GM21529 (cell line): Measurements from ENCODE around the gene C18orf32.
A peak's percentile ranks its signal among the peaks of the same experiment; 100 is the strongest.
"Not testable (repeated sequence)": the region's sequence is repeated elsewhere in the genome, so short reads cannot be mapped to it uniquely, and the experiment has no call there.

ENCODE experiments used
- ATAC-seq: cut with Tn5 transposase; IDR thresholded peaks from one replicate; pipeline ENCODE4 v1.9.1; 2021; ENCODE audit not compliant: unreplicated experiment

C18orf32 gene

GRCh38 chr18:49486953-49487710 is at the start of gene C18orf32:
Gene C18orf32, minus strand, starts transcription at chr18:49487234. Its CDS starts 3,486 bp downstream, at chr18:49483748.
- ATAC-seq: peak; percentile 93

DNA sequence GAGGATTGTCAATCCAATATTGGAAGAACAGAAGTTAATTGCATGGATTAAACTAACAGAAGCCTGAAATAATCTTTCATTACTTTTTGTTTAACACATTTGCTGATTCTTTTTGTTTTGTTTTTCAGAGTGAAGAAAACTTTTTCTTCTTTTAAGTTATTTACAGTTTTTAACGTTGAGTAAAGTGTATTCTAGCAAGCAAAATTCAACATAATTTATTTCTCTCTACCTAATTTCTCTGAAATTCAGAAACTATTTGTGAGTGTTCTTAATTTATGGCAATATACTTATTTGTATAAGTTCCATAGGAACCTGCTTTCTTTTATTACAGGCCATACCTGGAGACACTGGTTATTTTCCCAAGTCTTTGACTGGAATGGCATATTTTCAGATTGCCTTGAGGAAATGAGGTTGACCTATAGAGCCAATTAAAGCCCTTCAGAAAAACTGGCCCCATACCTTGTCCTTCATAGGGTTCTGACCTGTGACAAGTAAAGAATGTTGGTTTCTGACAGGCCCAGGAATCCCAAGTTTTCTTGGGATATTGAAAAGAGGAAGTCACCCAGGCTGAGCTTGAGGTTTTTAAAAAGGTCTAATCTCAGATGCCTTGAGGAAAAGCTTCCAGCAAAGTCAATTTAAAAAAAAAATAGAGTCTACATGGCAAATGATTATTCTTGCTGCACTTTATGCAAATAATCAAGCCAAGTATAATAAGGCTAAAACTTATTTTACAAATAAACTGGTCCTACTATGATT is 48.0 kb upstream of the C18orf32 start:
- ATAC-seq: no peak

DNA sequence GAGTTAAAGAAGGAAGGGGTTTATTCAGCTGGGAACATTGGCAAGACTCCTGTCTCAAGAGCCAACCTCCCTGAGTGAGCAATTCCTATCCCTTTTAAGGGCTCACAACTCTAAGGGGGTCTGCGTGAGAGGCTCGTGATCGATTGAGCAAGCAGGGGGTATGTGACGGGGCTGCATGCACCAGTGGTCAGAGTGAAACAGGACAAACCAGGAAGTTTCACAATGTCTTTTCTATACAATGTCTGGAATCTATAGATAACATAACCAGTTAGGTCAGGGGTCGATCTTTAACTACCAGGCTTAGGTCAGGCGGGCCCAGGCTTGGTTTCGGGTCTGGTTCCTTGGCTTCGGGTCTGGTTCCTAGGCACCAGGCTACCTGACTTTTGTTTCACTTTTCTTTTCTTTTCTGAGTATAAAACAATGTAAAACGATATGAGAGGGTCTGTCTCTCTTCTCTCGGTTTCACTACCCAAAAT is 44.7 kb upstream of the C18orf32 start:
- no peak for ATAC-seq

DNA sequence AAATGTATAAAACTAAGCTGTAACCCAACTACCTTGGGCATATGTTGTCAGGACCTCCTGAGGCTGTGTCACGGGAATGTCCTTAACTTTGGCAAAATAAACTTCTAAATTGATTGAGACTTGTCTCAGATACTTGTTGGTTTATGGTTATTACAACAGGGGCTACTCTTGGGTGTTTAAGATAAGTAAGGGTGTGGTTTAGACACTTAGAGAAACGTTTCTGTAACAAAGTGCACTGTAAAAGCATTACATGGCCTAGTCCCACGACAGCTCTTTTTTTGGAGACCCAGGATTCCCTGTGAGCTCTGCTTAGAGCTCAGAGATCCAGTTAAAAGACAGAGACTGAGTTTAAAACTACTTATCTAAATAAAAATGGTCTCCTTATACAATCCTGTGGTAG is 42.6 kb upstream of the C18orf32 start:
- ATAC-seq: no peak

DNA sequence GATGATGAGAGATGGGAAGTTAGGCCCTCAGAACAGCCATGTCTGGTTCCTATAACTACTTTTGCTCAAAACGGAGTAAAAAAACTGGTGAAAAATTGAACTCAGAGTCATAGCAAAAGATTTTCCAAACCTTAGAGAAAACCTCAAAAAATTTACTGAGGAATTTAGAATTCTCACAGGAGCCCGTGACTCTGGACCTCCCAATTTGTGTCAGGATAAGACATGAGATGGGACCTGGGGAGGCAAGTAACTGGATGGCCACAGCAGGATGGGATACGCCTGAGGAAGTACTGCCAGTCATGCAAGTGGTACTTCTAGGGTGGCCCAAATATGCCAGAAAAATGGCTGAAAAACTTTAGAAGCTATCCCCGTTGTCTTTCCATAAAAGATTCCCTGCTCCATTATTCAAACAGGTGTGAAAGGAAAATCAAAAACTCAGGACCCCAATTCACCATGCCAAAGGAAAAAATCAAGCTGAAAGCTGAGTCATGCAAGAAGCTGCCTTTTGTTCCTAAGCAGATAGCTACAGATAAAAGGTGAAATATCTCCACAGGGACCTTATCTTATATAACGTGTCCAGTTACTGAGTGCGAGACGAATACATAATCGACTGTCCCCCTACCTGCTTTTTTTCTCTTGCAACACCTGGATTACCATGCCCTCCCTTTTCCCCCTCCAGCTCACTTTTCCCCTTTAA is 40.7 kb upstream of the C18orf32 start:
- no peak for ATAC-seq

GRCh38 chr18:49525981-49526380 is 38.9 kb upstream of the C18orf32 start:
- no peak for ATAC-seq

DNA sequence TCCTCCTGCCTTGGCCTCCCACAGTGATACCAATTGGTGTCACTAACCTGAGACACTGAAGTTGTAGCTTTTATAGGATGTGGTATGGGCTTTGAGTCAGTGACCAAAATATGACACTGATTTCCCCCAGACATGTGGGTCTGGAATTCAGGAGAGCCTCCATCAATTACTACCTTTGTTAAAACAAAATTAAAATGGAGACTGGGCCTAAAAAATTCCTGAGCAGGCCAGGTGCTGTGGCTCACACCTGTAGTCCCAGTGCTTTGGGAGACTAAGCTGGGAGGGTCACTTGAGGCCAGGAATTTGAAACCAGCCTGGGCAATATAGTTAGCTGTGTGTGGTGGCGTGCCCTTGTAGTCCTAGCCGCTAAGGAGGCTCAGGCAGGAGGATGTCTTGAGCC is 37.9 kb upstream of the C18orf32 start:
- no peak for ATAC-seq

DNA sequence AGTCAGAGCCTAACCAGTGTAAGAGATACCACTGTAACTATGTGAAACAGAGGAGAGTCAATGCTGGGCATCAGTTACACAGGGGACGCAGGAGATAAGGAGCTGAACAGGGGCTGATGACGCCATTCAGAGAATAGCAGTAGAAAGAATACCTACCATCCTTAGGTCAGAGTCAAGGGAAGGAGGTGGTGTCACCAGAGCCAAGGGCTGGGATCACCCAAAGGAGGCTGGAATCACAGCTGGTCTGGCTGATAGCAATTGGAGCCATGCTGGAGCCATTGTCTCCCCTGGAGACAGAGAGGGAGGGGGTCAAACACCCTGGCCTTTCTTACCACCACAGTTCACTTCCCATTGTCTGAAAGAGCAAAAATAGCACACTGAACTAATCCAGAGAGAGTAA is 37.3 kb upstream of the C18orf32 start:
- no peak for ATAC-seq

- not testable (repeated sequence) for ATAC-seq
Measured at GRCh38 chr18:49523580-49524093, 36.6 kb upstream of the C18orf32 start.

- no peak for ATAC-seq
Measured at GRCh38 chr18:49521216-49521835, 34.3 kb upstream of the C18orf32 start.

- no peak for ATAC-seq
Measured at GRCh38 chr18:49520661-49521145, 33.7 kb upstream of the C18orf32 start.

DNA sequence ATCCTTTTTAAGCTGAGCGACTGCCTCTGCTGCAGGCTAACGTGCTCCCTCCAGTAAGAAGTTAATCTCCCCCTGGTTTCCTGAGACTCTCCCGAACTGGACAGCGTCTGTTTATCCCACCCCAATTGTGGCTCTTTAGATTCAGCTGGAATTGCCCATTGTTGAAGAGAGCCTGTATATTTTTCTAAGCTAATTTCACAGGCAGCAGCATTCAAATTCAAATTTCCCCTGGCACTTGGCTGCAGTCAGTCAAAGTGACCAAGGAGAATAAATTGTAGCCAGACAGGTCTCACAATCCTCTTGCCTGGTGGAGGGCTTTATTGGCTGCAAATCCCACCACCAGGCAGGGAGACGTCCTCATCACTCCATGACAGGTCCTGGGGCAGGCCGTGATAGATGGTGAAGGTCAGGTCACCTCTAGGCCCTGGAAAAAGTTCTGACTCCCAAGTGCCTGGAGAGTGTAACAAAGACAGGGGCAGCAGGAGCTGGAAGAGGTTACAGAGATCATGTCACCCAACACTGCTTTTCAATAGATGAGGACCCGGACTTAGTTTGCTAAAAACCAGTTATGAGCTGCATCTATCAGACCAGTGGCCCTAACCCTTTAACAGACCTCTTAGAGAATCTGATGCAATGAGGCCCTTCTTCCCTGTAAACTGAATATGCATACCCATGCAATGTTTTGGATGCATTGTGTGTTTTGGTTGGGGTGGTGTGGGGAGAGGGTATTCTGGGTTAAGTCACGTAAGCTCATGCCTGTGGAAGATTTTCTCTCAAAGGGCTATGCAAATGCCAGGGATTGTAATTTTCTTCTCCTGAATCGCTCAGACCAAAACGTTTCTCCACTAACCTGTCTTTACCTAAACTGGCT is 32.3 kb upstream of the C18orf32 start:
- no peak for ATAC-seq

DNA sequence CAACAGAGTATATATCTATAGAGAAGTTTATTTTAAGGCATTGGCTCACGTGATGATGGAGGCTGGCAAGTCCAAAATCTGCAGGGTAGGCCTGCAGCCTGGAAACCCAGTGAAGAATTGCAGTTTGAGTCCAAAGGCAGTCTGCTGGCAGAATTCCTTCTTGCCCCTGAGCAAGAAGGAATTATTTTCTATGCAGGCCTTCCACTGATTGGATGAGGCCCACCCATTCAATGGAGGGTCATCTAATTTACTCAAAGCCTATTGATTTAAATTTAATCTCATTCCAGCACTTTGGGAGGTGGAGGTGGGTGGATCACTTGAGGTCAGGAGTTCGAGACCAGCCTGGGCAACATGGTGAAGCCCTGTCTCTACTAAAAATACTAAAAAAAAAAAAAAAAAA is 30.4 kb upstream of the C18orf32 start:
- ATAC-seq: no peak

GRCh38 chr18:49515516-49515915 is 28.5 kb upstream of the C18orf32 start:
- ATAC-seq: no peak

DNA sequence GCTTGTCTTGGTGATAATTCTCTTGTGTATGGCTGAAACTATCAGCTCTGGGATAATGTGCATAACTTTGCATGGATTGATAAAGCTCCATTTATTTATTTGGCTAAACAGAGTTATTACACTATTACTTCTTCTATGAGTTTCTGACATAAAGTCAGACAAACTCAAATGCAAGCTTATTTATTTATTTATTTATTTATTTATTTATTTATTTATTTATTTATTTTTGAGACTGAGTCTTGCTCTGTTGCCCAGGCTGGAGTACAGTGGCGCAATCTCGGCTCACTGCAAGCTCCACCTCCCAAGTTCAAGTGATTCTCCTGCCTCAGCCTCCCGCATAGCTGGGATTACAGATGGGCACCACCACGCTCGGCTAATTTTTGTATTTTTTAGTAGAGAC is 28.0 kb upstream of the C18orf32 start:
- ATAC-seq: not testable (repeated sequence)

GRCh38 chr18:49514577-49514976 is 27.5 kb upstream of the C18orf32 start:
- ATAC-seq: no peak

- ATAC-seq: not testable (repeated sequence)
Measured at GRCh38 chr18:49512876-49513275, 25.8 kb upstream of the C18orf32 start.

GRCh38 chr18:49510393-49511115 is 23.5 kb upstream of the C18orf32 start:
- no peak for ATAC-seq

GRCh38 chr18:49506438-49506837 is 19.4 kb upstream of the C18orf32 start:
- ATAC-seq: not testable (repeated sequence)
